Activated T-cell treated with anti-CD3 and anti-CD28 coated beads, Interleukin-2, amount 50 U/mL, for 48 hours (primary cell): Measurements from ENCODE around the gene KCNAB1.
"Not testable (repeated sequence)": the region's sequence is repeated elsewhere in the genome, so short reads cannot be mapped to it uniquely, and the experiment has no call there.

Source experiments
- DNase-seq, 2 experiments: peaks; one replicate each; pipeline ENCODE4 v3.0.0-alpha.2; 2020

The KCNAB1 gene

GRCh38 chr3:156284637-156285036 is 164.3 kb downstream of the KCNAB1 start:
- not testable (repeated sequence) for DNase-seq

- DNase-seq = no peak
Measured at GRCh38 chr3:156285626-156286025, 165.2 kb downstream of the KCNAB1 start.

- DNase-seq = no peak
Measured at GRCh38 chr3:156290924-156291271, 170.5 kb downstream of the KCNAB1 start.

GRCh38 chr3:156291272-156292123 is 171.1 kb downstream of the KCNAB1 start:
- peak; percentile 23 for DNase-seq

- no peak for DNase-seq
Measured at GRCh38 chr3:156293566-156293965, 173.2 kb downstream of the KCNAB1 start.

- DNase-seq = no peak
Measured at GRCh38 chr3:156297582-156297981, 177.2 kb downstream of the KCNAB1 start.

GRCh38 chr3:156298014-156298413 is 177.6 kb downstream of the KCNAB1 start:
- DNase-seq = no peak

GRCh38 chr3:156298938-156299337 is 178.6 kb downstream of the KCNAB1 start:
- DNase-seq = no peak

- DNase-seq = no peak
Measured at GRCh38 chr3:156299569-156299968, 179.2 kb downstream of the KCNAB1 start.

GRCh38 chr3:156300371-156300770 is 180.0 kb downstream of the KCNAB1 start:
- no peak for DNase-seq

- no peak for DNase-seq
Measured at GRCh38 chr3:156300929-156301840, 180.8 kb downstream of the KCNAB1 start.

- no peak for DNase-seq
Measured at GRCh38 chr3:156303001-156303707, 182.8 kb downstream of the KCNAB1 start.

- no peak for DNase-seq
Measured at GRCh38 chr3:156304406-156304805, 184.0 kb downstream of the KCNAB1 start.

GRCh38 chr3:156305672-156306071 is 185.3 kb downstream of the KCNAB1 start:
- DNase-seq = no peak

- DNase-seq = no peak
Measured at GRCh38 chr3:156307704-156308103, 187.3 kb downstream of the KCNAB1 start.

- no peak for DNase-seq
Measured at GRCh38 chr3:156311431-156311830, 191.1 kb downstream of the KCNAB1 start.

GRCh38 chr3:156311930-156312329 is 191.6 kb downstream of the KCNAB1 start:
- DNase-seq = no peak

GRCh38 chr3:156316076-156316475 is 195.7 kb downstream of the KCNAB1 start:
- no peak for DNase-seq

- no peak for DNase-seq
Measured at GRCh38 chr3:156317462-156318074, 197.2 kb downstream of the KCNAB1 start.

GRCh38 chr3:156321945-156322344 is 201.6 kb downstream of the KCNAB1 start:
- no peak for DNase-seq

GRCh38 chr3:156323466-156323865 is 203.1 kb downstream of the KCNAB1 start:
- no peak for DNase-seq

GRCh38 chr3:156330415-156330814 is 210.0 kb downstream of the KCNAB1 start:
- DNase-seq = no peak

GRCh38 chr3:156332304-156332703 is 211.9 kb downstream of the KCNAB1 start:
- DNase-seq = no peak
